ENCODE measurements around the gene CHCHD1. TPM values are rescaled to one million over a fixed set of nuclear protein-coding genes. Genes with fewer than 3 reads are reported as not detected.
"Not testable (repeated sequence)": the region's sequence is repeated elsewhere in the genome, so short reads cannot be mapped to it uniquely, and the experiment has no call there.

Gene CHCHD1
- polyA plus RNA-seq, 3 donors = 47.1 to 51.8 (median 50.2) TPM

- DNase-seq (ENCODE audit: low read depth in 3 of 3, low spot score in 2 of 3) = no peak
Measured at GRCh38 chr10:73790886-73791625, 9.2 kb downstream of the CHCHD1 start.

- no peak for DNase-seq (ENCODE audit: low read depth in 3 of 3, low spot score in 2 of 3)
Measured at GRCh38 chr10:73791871-73792400, 10.1 kb downstream of the CHCHD1 start.

GRCh38 chr10:73793456-73793855 is 11.6 kb downstream of the CHCHD1 start:
- no peak for DNase-seq (ENCODE audit: low read depth in 3 of 3, low spot score in 2 of 3)

GRCh38 chr10:73795491-73795890 is 13.6 kb downstream of the CHCHD1 start:
- not testable (repeated sequence) for DNase-seq (ENCODE audit: low read depth in 3 of 3, low spot score in 2 of 3)

- DNase-seq (ENCODE audit: low read depth in 3 of 3, low spot score in 2 of 3) = not testable (repeated sequence)
Measured at GRCh38 chr10:73796035-73796434, 14.2 kb downstream of the CHCHD1 start.

GRCh38 chr10:73796766-73797165 is 14.9 kb downstream of the CHCHD1 start:
- no peak for DNase-seq (ENCODE audit: low read depth in 3 of 3, low spot score in 2 of 3)

- DNase-seq (ENCODE audit: low read depth in 3 of 3, low spot score in 2 of 3) = no peak
Measured at GRCh38 chr10:73797324-73798025, 15.6 kb downstream of the CHCHD1 start.

GRCh38 chr10:73798087-73798486 is 16.2 kb downstream of the CHCHD1 start:
- DNase-seq (ENCODE audit: low read depth in 3 of 3, low spot score in 2 of 3) = no peak

GRCh38 chr10:73798927-73799560 is 17.2 kb downstream of the CHCHD1 start:
- DNase-seq (ENCODE audit: low read depth in 3 of 3, low spot score in 2 of 3) = no peak

GRCh38 chr10:73799899-73800559 is 18.2 kb downstream of the CHCHD1 start:
- DNase-seq (ENCODE audit: low read depth in 3 of 3, low spot score in 2 of 3) = no peak

- no peak for DNase-seq (ENCODE audit: low read depth in 3 of 3, low spot score in 2 of 3)
Measured at GRCh38 chr10:73800560-73801252, 18.9 kb downstream of the CHCHD1 start.

GRCh38 chr10:73801253-73801590 is 19.4 kb downstream of the CHCHD1 start:
- no peak for DNase-seq (ENCODE audit: low read depth in 3 of 3, low spot score in 2 of 3)

- DNase-seq (ENCODE audit: low read depth in 3 of 3, low spot score in 2 of 3) = no peak
Measured at GRCh38 chr10:73802276-73802991, 20.6 kb downstream of the CHCHD1 start.

- DNase-seq (ENCODE audit: low read depth in 3 of 3, low spot score in 2 of 3) = no peak
Measured at GRCh38 chr10:73803680-73804286, 21.9 kb downstream of the CHCHD1 start.

GRCh38 chr10:73806176-73806950 is 24.5 kb downstream of the CHCHD1 start:
- DNase-seq (ENCODE audit: low read depth in 3 of 3, low spot score in 2 of 3) = no peak

- no peak for DNase-seq (ENCODE audit: low read depth in 3 of 3, low spot score in 2 of 3)
Measured at GRCh38 chr10:73807471-73807870, 25.6 kb downstream of the CHCHD1 start.

GRCh38 chr10:73808021-73808815 is 26.4 kb downstream of the CHCHD1 start:
- DNase-seq (ENCODE audit: low read depth in 3 of 3, low spot score in 2 of 3) = no peak
